Central memory CD4-positive, alpha-beta T cell (primary cell): ENCODE results near the gene SRPRA.
"Not testable (repeated sequence)": the region's sequence is repeated elsewhere in the genome, so short reads cannot be mapped to it uniquely, and the experiment has no call there.

Source experiments
- DNase-seq: peaks from one replicate; pipeline ENCODE4 v3.0.0; 2022

SRPRA gene

GRCh38 chr11:126282736-126283591 lies 14.3 kb upstream of the SRPRA start, which contains the start of gene TIRAP:
TSS of gene TIRAP (plus strand) at chr11:126283093. CDS start at chr11:126290895, 7,802 bp downstream.
- DNase-seq, result peak; percentile 74

GRCh38 chr11:126282361-126282735 lies 13.7 kb upstream of the SRPRA start:
- peak; percentile 37 for DNase-seq

DNA sequence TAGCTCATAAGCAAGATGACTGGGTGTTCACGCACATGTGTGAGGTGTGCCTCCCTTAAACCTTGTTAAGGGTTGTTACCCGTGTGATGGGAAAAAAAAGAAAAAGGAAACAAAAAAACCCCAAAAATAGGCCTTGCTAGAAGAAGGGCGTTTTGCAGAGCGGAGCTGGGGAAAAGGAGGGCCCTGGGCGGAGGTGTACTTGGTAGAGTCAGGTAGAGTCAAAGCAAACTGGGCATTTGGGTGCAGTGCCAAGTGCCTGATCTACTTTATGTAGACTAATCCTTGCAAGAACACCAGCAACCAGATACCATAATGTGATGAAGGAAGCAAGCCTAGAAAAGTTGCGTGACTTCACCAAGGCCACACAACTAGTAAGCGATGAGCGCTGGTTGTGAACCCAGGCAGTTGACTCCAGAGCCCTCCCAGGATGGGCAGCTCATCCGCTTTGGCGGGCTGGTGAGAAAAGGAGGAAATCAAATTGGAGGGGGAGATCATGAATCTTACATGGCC lies 13.0 kb upstream of the SRPRA start:
- DNase-seq, result no peak

GRCh38 chr11:126281245-126281644 lies 12.6 kb upstream of the SRPRA start:
- DNase-seq, result no peak

- no peak for DNase-seq
Observed at GRCh38 chr11:126280595-126280994, 11.9 kb upstream of the SRPRA start.

- no peak for DNase-seq
Observed at GRCh38 chr11:126279191-126279590, 10.5 kb upstream of the SRPRA start.

GRCh38 chr11:126277780-126278179 lies 9.1 kb upstream of the SRPRA start:
- no peak for DNase-seq

GRCh38 chr11:126277322-126277721 lies 8.6 kb upstream of the SRPRA start:
- no peak for DNase-seq

DNA sequence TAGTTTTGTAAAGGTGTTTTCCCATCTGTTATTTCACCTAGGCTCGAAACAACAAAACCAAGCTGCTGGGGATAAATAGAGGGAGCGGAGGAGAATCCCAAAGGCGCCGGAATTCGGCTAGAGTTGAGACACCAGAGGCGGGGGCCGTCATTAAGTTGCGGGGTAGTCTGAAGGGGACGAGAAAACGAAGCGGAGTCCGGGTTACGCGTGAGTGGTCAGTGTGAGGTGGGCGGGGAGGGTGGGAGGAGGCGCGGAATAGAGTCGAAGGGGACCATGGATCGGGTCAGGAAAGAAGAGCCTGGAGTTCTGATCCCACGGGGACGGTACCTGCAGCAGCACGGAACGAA lies 361 bp downstream of the SRPRA start:
- DNase-seq, result no peak

GRCh38 chr11:126267650-126268049 lies 1.0 kb downstream of the SRPRA start:
- DNase-seq, result no peak

GRCh38 chr11:126265811-126266210 lies 2.9 kb downstream of the SRPRA start:
- no peak for DNase-seq

- DNase-seq, result no peak
Observed at GRCh38 chr11:126263489-126263888, 5.2 kb downstream of the SRPRA start.

GRCh38 chr11:126262216-126262615 lies 6.5 kb downstream of the SRPRA start:
- DNase-seq, result no peak

- DNase-seq, result no peak
Observed at GRCh38 chr11:126257764-126258163, 10.9 kb downstream of the SRPRA start.

DNA sequence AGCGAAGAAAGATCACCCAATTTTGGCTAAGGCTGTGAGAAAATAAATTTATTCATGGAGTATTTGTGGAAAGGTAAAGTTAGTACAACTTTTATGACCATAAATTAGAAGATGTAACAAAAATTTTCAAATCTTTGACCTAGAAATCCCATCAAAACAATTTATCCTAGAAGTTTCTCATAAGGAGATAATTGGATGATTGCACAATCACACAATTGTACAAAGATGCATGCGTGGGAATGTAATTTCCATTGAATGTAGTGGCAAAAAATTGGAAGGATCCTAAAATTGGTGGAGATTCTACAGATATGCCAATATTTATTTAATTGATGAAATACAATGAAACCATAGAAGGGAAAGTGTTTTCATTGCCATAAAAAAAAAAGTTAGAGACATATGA lies 11.6 kb downstream of the SRPRA start:
- no peak for DNase-seq

GRCh38 chr11:126256216-126256615 lies 12.5 kb downstream of the SRPRA start:
- DNase-seq, result no peak

DNA sequence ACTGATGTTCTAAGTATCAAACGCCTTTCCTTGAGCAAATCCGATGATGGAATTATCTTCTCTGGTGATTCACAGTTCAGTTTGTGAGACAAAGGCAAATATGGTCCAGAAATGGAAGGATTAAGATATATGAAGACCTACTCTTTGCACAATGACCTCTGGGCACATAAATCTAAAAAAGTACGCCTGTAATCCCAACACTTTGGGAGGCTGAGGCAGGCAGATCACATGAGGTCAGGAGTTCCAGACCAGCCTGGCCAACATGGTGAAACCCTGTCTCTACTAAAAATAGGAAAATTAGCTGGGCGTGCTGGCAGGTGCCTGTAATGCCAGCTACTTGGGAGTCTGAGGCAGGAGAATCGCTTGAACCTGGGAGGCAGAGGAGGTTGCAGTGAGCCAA lies 13.2 kb downstream of the SRPRA start:
- not testable (repeated sequence) for DNase-seq

- DNase-seq, result no peak
Observed at GRCh38 chr11:126254819-126255218, 13.9 kb downstream of the SRPRA start.

DNA sequence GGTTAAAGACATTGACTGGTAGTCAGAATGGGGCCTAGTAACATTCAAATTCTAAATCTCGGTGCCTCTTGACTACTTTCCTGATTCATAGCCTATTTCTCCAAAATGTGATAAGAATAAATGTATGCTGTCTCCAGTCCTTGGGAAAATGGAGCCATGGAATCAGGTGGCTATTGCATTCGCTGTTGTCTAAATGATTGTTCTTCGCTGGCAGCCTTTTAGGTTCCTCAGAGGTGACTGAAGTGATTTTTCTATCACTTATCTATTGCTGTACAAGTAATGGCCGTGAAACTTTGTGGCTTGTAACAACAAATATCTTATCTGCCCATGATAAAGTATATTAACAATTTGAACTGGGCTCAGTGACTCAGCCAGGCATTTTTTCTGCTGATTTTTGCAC lies 15.4 kb downstream of the SRPRA start:
- no peak for DNase-seq

- DNase-seq, result no peak
Observed at GRCh38 chr11:126246636-126247035, 22.1 kb downstream of the SRPRA start.

DNA sequence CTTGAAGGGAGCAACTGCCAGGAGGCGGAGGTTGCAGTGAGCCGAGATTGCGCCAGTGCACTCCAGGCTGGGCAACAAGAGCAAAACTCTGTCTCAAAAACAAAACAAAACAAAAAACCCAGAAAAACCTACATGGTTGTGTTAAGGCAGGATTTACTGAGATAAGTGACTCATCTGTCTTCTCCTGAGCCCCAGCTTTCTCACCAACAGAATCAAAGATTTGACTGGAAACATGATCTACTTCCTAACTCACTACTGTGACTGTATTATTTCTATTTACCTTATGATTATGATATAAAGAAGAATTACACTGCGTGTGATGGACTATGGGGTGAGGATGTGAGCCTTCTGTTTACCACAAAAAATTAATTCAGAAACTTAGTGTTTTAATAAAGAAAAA lies 35.3 kb downstream of the SRPRA start:
- no peak for DNase-seq

DNA sequence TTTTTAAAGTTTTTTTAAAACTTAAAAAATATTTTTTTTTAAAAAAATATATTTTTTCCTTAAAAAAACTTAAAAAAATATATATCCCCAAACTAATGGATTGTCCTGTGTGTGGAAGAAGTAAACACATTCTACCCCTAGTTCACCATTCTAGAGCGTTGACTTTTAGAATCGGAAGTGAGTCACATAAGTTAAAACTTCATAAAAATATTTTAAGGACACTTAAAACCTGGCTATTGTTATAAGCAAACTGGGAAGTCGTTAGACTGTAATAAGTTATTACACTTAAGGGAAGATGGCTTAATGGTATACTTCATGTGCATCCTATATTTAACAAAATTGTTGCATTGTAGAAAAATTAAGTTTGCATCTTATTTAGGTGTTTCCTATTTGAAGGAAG lies 36.0 kb downstream of the SRPRA start:
- DNase-seq, result no peak

- no peak for DNase-seq
Observed at GRCh38 chr11:126231725-126232459, 36.8 kb downstream of the SRPRA start.
